Liver (tissue), 9 donors: ENCODE data around the gene CLIC3. TPM values are rescaled to one million over a fixed set of nuclear protein-coding genes. Genes with fewer than 3 reads are reported as not detected.

ENCODE experiments used
- DNase-seq: peaks from one replicate; pipeline ENCODE4 v3.0.0-alpha.2; 2017; ENCODE audit warnings: low spot score
- H3K27ac ChIP-seq, 2 donors: one replicate each; pipeline ENCODE4 v1.7.0; 2013; ENCODE audit warnings: inconsistent platforms in 2 of 2, low read length in 2 of 2, control low read depth in 1 of 2, low read depth in 1 of 2, mild to moderate bottlenecking in 1 of 2
- H3K27me3 ChIP-seq, 4 donors: one replicate each; pipeline versions ENCODE4 v1.6.1 to v1.7.0; 2013; ENCODE audit warnings: low read length in 3 of 4, inconsistent platforms in 1 of 4, mild to moderate bottlenecking in 1 of 4, moderate library complexity in 1 of 4; ENCODE audit not compliant: control insufficient read depth in 4 of 4, insufficient read depth in 4 of 4
- H3K36me3 ChIP-seq, 4 donors: one replicate each; pipeline versions ENCODE4 v1.6.1 to v1.7.0; 2013; ENCODE audit warnings: low read length in 3 of 4, mild to moderate bottlenecking in 3 of 4, low read depth in 1 of 4, moderate library complexity in 1 of 4; ENCODE audit not compliant: control insufficient read depth in 4 of 4, insufficient read depth in 3 of 4
- H3K4me1 ChIP-seq, 4 donors: one replicate each; pipeline versions ENCODE4 v1.6.1 to v1.7.0; 2013; ENCODE audit warnings: low read length in 3 of 4, mild to moderate bottlenecking in 3 of 4, moderate library complexity in 1 of 4; ENCODE audit not compliant: control insufficient read depth in 4 of 4, insufficient read depth in 4 of 4
- H3K4me3 ChIP-seq, 3 donors: one replicate each; pipeline versions ENCODE4 v1.6.1 to v1.7.0; 2013; ENCODE audit warnings: low read length in 3 of 3, control low read depth in 1 of 3, low read depth in 1 of 3, mild to moderate bottlenecking in 1 of 3
- H3K9ac ChIP-seq, 2 donors: one replicate each; pipeline ENCODE4 v1.7.0; 2013; ENCODE audit warnings: low read length in 2 of 2, mild to moderate bottlenecking in 2 of 2, moderate library complexity in 2 of 2, control low read depth in 1 of 2, low read depth in 1 of 2
- H3K9me3 ChIP-seq, 4 donors: one replicate each; pipeline versions ENCODE4 v1.6.1 to v1.7.0; 2013; ENCODE audit warnings: low read length in 3 of 4; ENCODE audit not compliant: control insufficient read depth in 4 of 4
- EGR1 ChIP-seq, 2 donors: IDR thresholded peaks; 2 replicates each; pipeline ENCODE4 v1.6.1; 2016 to 2018; ENCODE audit warnings: antibody characterized with exemption in 2 of 2, low read depth in 2 of 2
- FOXA1 ChIP-seq: IDR thresholded peaks from 2 replicates; pipeline ENCODE4 v1.6.1; 2016; ENCODE audit warnings: antibody characterized with exemption
- FOXA2 ChIP-seq: IDR thresholded peaks from 2 replicates; pipeline ENCODE4 v1.6.1; 2016; ENCODE audit warnings: antibody characterized with exemption
- GABPA ChIP-seq, 2 donors: IDR thresholded peaks in 1 of 2; conservative IDR thresholded peaks in 1 of 2; 2 replicates each; pipeline ENCODE4 v1.6.1; 2016; ENCODE audit warnings: antibody characterized with exemption in 2 of 2, mild to moderate bottlenecking in 1 of 2, moderate library complexity in 1 of 2
- HNF4A ChIP-seq, 2 donors: conservative IDR thresholded peaks; 2 replicates each; pipeline ENCODE4 v1.6.1; 2016; ENCODE audit warnings: antibody characterized with exemption in 2 of 2, mild to moderate bottlenecking in 2 of 2
- HNF4G ChIP-seq: IDR thresholded peaks from 2 replicates; pipeline ENCODE4 v1.6.1; 2016; ENCODE audit warnings: antibody characterized with exemption
- JUND ChIP-seq, 2 donors: IDR thresholded peaks; 2 replicates each; pipeline ENCODE4 v1.6.1; 2016; ENCODE audit warnings: antibody characterized with exemption in 2 of 2
- NR2F2 ChIP-seq: IDR thresholded peaks from 2 replicates; pipeline ENCODE4 v1.6.1; 2016; ENCODE audit warnings: antibody characterized with exemption
- RAD21 ChIP-seq, 2 donors: IDR thresholded peaks; 2 replicates each; pipeline ENCODE4 v1.6.1; 2016; ENCODE audit warnings: antibody characterized with exemption in 2 of 2, mild to moderate bottlenecking in 2 of 2
- RXRA ChIP-seq, 2 donors: IDR thresholded peaks; 2 replicates each; pipeline ENCODE4 v1.6.1; 2017 to 2018; ENCODE audit warnings: antibody characterized with exemption in 2 of 2, mild to moderate bottlenecking in 1 of 2
- SP1 ChIP-seq: IDR thresholded peaks from 2 replicates; pipeline ENCODE4 v1.6.1; 2018; ENCODE audit warnings: antibody characterized with exemption, mild to moderate bottlenecking
- TAF1 ChIP-seq: conservative IDR thresholded peaks from 2 replicates; pipeline ENCODE4 v1.6.1; 2016; ENCODE audit warnings: antibody characterized with exemption, mild to moderate bottlenecking
- YY1 ChIP-seq: IDR thresholded peaks from 2 replicates; pipeline ENCODE4 v1.6.1; 2016; ENCODE audit warnings: antibody characterized with exemption, mild to moderate bottlenecking
- WGBS: extraction: QIAGEN DNeasy Blood & Tissue Kit; methylation state at CpG from one replicate; pipeline ENCODE4 v1.1.7; 2013; 5-methylcytosine and 5-hydroxymethylcytosine counted together
- polyA plus RNA-seq, 2 donors: library from polyadenylated mRNA; stranded (reverse) in 1 of 2; unstranded in 1 of 2; fragments of 200-250 nt in 1 of 2; fragments of >200 nt in 1 of 2; fragmentation: Nextera tagmentation in 1 of 2; extraction: Ambion mirVana in 1 of 2; gene quantifications; one replicate each; pipeline versions ENCODE4 v1.2.1 to v1.2.3, GENCODE V29; 2013 to 2015
- total RNA-seq, 2 donors: library from RNA; depleted of rRNA; stranded (reverse); fragments of >200 nt; gene quantifications; one replicate each; pipeline ENCODE4 v1.2.3, GENCODE V29; 2014
- TF ChIP-seq, protein P1 (sequence below): fragments of 150-350 bp; IDR thresholded peaks from 2 replicates; pipeline ENCODE4 v1.5.1; 2017; ENCODE audit warnings: improper control_type of control experiment, low read depth, low read length; ENCODE audit not compliant: missing input control
- TF ChIP-seq, protein P2 (sequence below): IDR thresholded peaks from 2 replicates; pipeline ENCODE4 v1.6.1; 2016; ENCODE audit warnings: antibody characterized with exemption
- TF ChIP-seq, protein P3 (sequence below): IDR thresholded peaks from 2 replicates; pipeline ENCODE4 v1.6.1; 2016; ENCODE audit warnings: antibody characterized with exemption
- TF ChIP-seq, protein P4 (sequence below): IDR thresholded peaks from 2 replicates; pipeline ENCODE4 v1.6.1; 2016; ENCODE audit warnings: antibody characterized with exemption
- TF ChIP-seq, protein P5 (sequence below): IDR thresholded peaks from 2 replicates; pipeline ENCODE4 v1.6.1; 2016; ENCODE audit warnings: antibody characterized with exemption, mild to moderate bottlenecking
- donor health status: healthy.
- donor health status: healthy.
- donor health status: healthy.
- donor health status: healthy.
- donor health status: healthy.

Gene CLIC3
- total and polyA plus RNA-seq, 4 donors: 0.33 to 0.83 (median 0.40) TPM

DNA sequence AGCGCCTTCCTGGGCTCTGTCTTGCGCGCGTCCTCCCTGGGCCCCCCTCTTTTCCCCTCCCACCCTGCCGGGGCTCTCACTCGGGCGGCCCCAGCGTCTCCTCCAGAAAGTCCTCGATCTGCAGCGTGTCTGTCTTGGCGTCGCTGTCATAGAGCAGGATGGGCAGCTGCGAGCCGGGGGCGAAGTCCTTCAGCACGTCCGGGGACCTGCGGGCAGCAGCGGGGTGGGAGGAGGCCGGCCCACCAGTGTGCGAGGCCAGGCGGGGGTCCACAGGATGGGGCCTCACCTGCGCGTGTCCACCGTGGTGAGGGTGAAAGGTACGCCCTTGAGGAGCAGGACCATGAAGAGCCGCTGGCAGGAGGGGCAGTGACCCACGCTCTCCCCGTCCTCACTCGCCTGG lies 1.0 kb downstream of the CLIC3 start:
- TF ChIP-seq NR2F2: no peak
- TF ChIP-seq, protein P1, sequence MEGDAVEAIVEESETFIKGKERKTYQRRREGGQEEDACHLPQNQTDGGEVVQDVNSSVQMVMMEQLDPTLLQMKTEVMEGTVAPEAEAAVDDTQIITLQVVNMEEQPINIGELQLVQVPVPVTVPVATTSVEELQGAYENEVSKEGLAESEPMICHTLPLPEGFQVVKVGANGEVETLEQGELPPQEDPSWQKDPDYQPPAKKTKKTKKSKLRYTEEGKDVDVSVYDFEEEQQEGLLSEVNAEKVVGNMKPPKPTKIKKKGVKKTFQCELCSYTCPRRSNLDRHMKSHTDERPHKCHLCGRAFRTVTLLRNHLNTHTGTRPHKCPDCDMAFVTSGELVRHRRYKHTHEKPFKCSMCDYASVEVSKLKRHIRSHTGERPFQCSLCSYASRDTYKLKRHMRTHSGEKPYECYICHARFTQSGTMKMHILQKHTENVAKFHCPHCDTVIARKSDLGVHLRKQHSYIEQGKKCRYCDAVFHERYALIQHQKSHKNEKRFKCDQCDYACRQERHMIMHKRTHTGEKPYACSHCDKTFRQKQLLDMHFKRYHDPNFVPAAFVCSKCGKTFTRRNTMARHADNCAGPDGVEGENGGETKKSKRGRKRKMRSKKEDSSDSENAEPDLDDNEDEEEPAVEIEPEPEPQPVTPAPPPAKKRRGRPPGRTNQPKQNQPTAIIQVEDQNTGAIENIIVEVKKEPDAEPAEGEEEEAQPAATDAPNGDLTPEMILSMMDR: no peak
- TF ChIP-seq, protein P2, sequence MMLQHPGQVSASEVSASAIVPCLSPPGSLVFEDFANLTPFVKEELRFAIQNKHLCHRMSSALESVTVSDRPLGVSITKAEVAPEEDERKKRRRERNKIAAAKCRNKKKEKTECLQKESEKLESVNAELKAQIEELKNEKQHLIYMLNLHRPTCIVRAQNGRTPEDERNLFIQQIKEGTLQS: no peak
- TF ChIP-seq, protein P3, sequence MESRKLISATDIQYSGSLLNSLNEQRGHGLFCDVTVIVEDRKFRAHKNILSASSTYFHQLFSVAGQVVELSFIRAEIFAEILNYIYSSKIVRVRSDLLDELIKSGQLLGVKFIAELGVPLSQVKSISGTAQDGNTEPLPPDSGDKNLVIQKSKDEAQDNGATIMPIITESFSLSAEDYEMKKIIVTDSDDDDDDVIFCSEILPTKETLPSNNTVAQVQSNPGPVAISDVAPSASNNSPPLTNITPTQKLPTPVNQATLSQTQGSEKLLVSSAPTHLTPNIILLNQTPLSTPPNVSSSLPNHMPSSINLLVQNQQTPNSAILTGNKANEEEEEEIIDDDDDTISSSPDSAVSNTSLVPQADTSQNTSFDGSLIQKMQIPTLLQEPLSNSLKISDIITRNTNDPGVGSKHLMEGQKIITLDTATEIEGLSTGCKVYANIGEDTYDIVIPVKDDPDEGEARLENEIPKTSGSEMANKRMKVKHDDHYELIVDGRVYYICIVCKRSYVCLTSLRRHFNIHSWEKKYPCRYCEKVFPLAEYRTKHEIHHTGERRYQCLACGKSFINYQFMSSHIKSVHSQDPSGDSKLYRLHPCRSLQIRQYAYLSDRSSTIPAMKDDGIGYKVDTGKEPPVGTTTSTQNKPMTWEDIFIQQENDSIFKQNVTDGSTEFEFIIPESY: no peak
- TF ChIP-seq HNF4A (conservative IDR thresholded peaks at IDR 0.05): no peak
- no peak for TF ChIP-seq JUND (IDR thresholded peaks at IDR 0.05)
- no peak for TF ChIP-seq RAD21 (IDR thresholded peaks at IDR 0.05)
- TF ChIP-seq TAF1: no peak
- no peak for TF ChIP-seq FOXA2
- TF ChIP-seq RXRA (IDR thresholded peaks at IDR 0.05): no peak
- no peak for TF ChIP-seq SP1
- TF ChIP-seq FOXA1: no peak
- no peak for TF ChIP-seq HNF4G
- TF ChIP-seq, protein P4, sequence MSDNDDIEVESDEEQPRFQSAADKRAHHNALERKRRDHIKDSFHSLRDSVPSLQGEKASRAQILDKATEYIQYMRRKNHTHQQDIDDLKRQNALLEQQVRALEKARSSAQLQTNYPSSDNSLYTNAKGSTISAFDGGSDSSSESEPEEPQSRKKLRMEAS: no peak
- TF ChIP-seq, protein P5, sequence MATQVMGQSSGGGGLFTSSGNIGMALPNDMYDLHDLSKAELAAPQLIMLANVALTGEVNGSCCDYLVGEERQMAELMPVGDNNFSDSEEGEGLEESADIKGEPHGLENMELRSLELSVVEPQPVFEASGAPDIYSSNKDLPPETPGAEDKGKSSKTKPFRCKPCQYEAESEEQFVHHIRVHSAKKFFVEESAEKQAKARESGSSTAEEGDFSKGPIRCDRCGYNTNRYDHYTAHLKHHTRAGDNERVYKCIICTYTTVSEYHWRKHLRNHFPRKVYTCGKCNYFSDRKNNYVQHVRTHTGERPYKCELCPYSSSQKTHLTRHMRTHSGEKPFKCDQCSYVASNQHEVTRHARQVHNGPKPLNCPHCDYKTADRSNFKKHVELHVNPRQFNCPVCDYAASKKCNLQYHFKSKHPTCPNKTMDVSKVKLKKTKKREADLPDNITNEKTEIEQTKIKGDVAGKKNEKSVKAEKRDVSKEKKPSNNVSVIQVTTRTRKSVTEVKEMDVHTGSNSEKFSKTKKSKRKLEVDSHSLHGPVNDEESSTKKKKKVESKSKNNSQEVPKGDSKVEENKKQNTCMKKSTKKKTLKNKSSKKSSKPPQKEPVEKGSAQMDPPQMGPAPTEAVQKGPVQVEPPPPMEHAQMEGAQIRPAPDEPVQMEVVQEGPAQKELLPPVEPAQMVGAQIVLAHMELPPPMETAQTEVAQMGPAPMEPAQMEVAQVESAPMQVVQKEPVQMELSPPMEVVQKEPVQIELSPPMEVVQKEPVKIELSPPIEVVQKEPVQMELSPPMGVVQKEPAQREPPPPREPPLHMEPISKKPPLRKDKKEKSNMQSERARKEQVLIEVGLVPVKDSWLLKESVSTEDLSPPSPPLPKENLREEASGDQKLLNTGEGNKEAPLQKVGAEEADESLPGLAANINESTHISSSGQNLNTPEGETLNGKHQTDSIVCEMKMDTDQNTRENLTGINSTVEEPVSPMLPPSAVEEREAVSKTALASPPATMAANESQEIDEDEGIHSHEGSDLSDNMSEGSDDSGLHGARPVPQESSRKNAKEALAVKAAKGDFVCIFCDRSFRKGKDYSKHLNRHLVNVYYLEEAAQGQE: no peak
- TF ChIP-seq EGR1 (IDR thresholded peaks at IDR 0.05; ENCODE audit: low read depth in 2 of 2): no peak
- TF ChIP-seq GABPA (IDR thresholded peaks at IDR 0.05 in 1 of 2, conservative IDR thresholded peaks at IDR 0.05 in 1 of 2): no peak
- TF ChIP-seq YY1: no peak
- no peak for DNase-seq
- Histone ChIP-seq H3K9ac (no peak overlapping the region), H3K9me3 (no peaks in the 10 kb centered on the region), H3K27me3 (no peaks in the 10 kb centered on the region), H3K27ac (no peak overlapping the region), H3K4me3 (no peak overlapping the region), H3K36me3 (peaks cover 0 to 3% (median 0%) of the 10 kb centered on the region in 4 donors), H3K4me1 (peaks cover 7 to 32% (median 15%) of the 10 kb centered on the region in 4 donors)
- 28% methylated on average over 30 of the region's 30 CpGs for WGBS
